NCI-H226 (cell line): ENCODE results near the gene UBE2G1.
"Not testable (repeated sequence)": the region's sequence is repeated elsewhere in the genome, so short reads cannot be mapped to it uniquely, and the experiment has no call there.

Experiments used
- DNase-seq: peaks from one replicate; pipeline ENCODE4 v3.0.0-alpha.2; 2015

The UBE2G1 gene

GRCh38 chr17:4375039-4375748, 8.7 kb upstream of the UBE2G1 start:
- DNase-seq = no peak

- DNase-seq = no peak
Measured at GRCh38 chr17:4369557-4370230, 3.2 kb upstream of the UBE2G1 start.

- no peak for DNase-seq
Measured at GRCh38 chr17:4368341-4368740, 1.9 kb upstream of the UBE2G1 start.

DNA sequence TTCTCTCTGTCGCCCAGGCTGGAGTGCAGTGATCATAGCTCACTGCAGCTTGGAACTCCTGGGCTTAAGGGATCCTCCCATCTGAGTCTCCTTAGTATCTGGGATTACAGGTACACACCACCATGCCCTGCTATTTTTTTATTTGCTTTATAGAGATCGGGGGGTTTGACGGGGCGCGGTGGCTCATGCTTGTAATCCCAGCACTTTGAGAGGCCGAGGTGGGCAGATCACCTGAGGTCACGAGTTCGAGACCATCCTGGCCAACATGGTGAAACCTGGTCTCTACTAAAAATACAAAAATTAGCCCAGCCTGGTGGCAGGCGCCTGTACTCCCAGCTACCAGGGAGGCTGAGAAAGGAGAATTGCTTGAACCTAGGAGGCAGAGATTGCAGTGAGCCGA, 702 bp upstream of the UBE2G1 start:
- DNase-seq = not testable (repeated sequence)

GRCh38 chr17:4365628-4366326, 698 bp downstream of the UBE2G1 start:
- no peak for DNase-seq

DNA sequence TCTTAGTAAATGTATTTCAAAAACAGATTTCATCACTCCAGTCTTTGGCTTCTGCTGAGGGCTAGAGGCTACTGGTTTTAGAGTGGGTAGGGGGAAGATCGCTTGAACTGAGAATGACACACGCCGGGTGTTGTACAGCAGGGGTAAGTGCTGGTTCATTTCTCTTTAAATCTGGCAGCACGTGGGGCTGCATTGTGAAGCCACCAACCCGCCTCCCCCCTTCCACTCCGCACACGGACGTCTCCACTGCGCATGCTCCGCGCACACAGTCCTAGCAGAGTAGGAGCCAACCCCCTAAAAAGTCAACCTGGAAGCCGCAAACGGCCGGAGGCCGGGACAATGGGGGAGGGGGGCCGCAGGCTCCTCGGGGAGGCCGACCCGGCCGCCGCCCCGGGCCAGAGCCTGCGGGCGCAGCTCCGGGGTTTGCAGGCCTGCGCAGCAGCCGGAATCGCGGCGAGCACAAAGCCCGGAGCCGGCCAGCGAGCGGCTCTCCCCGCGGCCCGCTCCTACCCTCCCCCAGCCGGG, 1.3 kb downstream of the UBE2G1 start:
- peak; percentile 80 for DNase-seq

DNA sequence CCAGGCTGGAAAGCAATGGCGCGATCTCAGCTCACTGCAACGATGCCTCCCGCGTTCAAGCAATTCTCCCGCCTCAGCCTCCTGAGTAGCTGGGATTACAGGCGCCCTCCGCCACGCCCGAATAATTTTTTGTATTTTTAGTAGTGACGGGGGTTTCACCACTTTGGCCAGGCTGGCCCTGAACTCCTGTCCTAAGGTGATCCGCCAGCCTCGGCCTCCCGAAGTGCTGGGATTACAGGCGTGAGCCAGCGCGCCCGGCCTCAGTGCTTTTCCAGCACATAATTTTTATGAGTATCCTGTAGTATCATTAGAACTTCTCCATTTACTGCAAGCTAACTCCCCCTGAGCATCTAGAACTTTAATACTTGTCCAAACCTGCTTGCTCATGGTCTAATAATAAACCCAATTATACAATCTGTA, 1.8 kb downstream of the UBE2G1 start:
- no peak for DNase-seq

DNA sequence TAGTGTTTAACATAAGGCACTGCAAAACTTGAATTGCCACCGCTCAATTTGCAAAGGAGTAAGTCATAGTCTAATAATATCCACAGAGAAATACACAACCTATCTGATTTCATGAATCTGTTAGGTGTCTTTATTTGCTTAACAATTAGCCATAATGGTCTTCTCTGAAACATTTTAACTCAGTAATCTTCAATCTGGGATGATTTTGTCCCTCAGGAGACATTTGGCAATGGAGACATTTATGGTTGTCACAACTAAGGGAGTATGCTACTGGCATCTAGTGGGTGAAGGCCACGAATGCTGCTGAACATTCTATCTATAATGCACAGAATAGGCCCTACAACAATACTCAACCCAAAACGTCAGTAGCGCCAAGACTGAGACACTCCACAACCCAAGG, 4.3 kb downstream of the UBE2G1 start:
- DNase-seq = no peak

GRCh38 chr17:4358154-4358553, 8.3 kb downstream of the UBE2G1 start:
- DNase-seq = no peak

- no peak for DNase-seq
Measured at GRCh38 chr17:4357671-4358070, 8.8 kb downstream of the UBE2G1 start.

GRCh38 chr17:4357030-4357628, 9.3 kb downstream of the UBE2G1 start:
- DNase-seq = peak; percentile 17

GRCh38 chr17:4354862-4355514, 11.5 kb downstream of the UBE2G1 start:
- DNase-seq = no peak

GRCh38 chr17:4354206-4354605, 12.3 kb downstream of the UBE2G1 start:
- no peak for DNase-seq

DNA sequence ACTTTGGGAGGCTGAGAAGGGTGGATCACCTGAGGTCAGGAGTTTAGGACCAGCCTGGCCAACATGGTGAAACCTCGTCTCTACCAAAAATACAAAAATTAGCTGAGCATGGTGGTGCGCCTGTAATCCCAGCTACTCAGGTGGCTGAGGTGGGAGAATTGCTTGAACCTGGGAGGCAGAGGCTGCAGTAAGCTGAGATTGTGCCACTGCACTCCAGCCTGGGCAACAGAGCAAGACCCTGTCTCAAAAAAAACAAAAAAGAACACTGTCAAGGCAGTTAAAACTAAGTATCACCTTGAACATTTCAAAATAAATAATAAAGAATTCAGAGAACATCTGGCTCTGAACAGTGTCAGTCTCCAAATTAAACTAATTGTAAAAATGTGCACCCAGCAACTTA, 16.3 kb downstream of the UBE2G1 start:
- not testable (repeated sequence) for DNase-seq

GRCh38 chr17:4345581-4346252, 20.8 kb downstream of the UBE2G1 start:
- no peak for DNase-seq

- no peak for DNase-seq
Measured at GRCh38 chr17:4344926-4345325, 21.5 kb downstream of the UBE2G1 start.

DNA sequence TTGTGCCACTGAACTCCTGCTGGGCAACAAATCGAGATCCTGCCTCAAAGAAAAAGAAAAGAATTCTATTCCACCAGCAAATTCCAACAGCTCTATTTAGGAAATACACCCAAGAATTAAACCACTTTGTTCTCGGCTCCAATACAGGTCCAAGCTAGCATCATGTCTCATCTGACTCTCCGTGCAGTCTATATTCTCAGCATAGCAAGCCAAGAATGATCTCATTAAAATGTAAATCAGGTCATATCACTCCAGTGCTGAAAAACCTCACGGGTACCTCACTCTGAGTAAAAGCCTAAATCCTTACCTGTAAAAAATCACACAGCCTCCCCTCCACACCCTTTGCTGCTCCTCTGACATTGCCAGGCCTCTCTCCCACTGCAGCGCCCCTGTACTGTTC, 23.9 kb downstream of the UBE2G1 start:
- no peak for DNase-seq

DNA sequence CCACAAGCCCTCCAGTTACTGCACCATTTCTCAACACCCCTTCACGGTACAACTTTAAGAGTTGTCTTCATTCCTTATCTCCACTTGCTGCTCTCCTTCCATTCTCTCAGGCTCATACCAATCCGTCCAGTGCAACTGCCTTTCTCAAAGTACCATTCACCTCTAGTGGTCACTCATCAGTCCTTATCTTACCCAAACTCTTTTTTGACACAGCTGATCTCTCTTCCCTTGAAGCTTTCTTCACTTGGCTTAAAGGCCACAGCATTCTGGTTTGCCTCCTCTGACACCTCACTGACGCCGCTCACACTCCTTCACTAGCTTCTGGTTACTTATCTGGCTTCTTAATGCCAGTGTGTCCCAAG, 24.9 kb downstream of the UBE2G1 start:
- no peak for DNase-seq

DNA sequence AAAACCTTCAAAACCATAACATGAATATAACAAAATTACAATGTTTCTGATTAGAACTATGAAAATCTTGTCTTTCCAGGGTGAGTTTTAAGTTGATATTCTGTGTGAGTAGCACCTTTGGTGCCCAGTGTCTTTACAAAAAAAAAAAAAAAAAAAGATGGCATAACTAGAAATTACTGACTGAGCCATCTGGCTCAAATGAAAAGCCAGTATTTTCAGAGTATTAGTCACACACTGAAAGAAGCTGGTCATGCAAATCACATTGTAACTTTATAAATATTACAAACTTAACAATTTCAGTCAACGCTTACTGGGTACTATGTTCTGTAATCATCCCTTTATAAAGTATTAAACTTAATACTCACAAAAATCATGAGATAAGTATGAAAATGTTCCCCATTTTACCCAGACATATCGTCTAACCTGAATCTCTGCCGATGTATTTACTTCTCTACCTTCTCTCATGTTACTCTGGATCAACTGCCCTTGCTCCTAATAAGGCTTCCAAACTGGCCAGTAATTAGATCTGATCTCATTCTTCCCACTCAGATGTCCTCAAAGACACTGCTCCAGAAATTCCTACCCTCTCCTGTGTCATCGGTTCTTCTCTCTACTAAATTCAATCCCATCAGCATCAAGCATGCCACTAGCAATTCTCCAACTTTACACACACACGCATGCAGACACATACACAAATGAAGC, 25.4 kb downstream of the UBE2G1 start:
- DNase-seq = no peak

- DNase-seq = no peak
Measured at GRCh38 chr17:4334776-4335584, 31.5 kb downstream of the UBE2G1 start.

GRCh38 chr17:4334332-4334731, 32.1 kb downstream of the UBE2G1 start:
- DNase-seq = no peak
